Body of pancreas (tissue), 4 donors: ENCODE results near the gene C1orf167.

Experiments used
- POLR2A ChIP-seq, 3 donors: fragments of 450-650 bp; IDR thresholded peaks; one replicate each; pipeline ENCODE4 v1.6.1; 2016; ENCODE audit warnings: antibody characterized with exemption in 3 of 3, mild to moderate bottlenecking in 2 of 3
- TF ChIP-seq, protein P1 (sequence below), 7 experiments: fragments of 450-650 bp in 4 of 7; fragments of 200-600 bp in 3 of 7; sonication (generic) in 3 of 7; IDR thresholded peaks; one replicate each; pipeline ENCODE4 v1.5.1; 2016 to 2019; ENCODE audit warnings: antibody characterized with exemption in 7 of 7

DNA sequence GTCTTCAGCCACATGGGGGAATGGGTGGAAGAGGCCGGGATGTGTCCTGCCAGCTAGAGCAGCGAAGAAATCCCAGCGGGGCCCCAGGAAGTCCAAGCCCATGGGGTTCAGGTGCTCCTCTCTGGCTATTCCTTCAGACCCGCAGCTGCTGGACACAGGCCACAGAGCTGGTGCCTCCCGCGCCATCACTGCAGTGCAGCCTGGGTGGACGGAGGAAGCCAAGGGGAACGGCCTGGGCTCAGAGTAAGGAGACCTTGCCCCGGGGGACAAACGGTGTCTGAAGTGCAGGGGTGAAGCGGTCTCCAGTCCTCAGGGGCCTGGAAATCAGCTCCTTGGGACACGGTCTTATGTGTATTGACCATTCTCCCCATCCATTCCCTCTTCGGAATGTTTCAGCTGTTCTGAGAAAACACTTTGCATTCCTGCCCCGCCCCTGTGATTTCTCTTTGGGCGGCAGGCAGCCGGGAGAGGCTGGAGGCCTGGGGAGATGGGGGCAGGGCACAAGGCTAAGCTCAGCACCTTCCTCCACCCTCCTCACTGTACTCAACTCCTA, 25.3 kb downstream of the C1orf167 start:
- TF ChIP-seq, protein P1, sequence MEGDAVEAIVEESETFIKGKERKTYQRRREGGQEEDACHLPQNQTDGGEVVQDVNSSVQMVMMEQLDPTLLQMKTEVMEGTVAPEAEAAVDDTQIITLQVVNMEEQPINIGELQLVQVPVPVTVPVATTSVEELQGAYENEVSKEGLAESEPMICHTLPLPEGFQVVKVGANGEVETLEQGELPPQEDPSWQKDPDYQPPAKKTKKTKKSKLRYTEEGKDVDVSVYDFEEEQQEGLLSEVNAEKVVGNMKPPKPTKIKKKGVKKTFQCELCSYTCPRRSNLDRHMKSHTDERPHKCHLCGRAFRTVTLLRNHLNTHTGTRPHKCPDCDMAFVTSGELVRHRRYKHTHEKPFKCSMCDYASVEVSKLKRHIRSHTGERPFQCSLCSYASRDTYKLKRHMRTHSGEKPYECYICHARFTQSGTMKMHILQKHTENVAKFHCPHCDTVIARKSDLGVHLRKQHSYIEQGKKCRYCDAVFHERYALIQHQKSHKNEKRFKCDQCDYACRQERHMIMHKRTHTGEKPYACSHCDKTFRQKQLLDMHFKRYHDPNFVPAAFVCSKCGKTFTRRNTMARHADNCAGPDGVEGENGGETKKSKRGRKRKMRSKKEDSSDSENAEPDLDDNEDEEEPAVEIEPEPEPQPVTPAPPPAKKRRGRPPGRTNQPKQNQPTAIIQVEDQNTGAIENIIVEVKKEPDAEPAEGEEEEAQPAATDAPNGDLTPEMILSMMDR (IDR thresholded peaks at IDR 0.05), result no peak
- no peak for TF ChIP-seq POLR2A (IDR thresholded peaks at IDR 0.05)
